Liver (tissue), 9 donors: ENCODE results near the gene RASSF3. TPM values are rescaled to one million over a fixed set of nuclear protein-coding genes. Genes with fewer than 3 reads are reported as not detected.

Experiments used
- DNase-seq: peaks from one replicate; pipeline ENCODE4 v3.0.0-alpha.2; 2017; ENCODE audit warnings: low spot score
- H3K27ac ChIP-seq, 2 donors: one replicate each; pipeline ENCODE4 v1.7.0; 2013; ENCODE audit warnings: inconsistent platforms in 2 of 2, low read length in 2 of 2, control low read depth in 1 of 2, low read depth in 1 of 2, mild to moderate bottlenecking in 1 of 2
- H3K27me3 ChIP-seq, 4 donors: one replicate each; pipeline versions ENCODE4 v1.6.1 to v1.7.0; 2013; ENCODE audit warnings: low read length in 3 of 4, inconsistent platforms in 1 of 4, mild to moderate bottlenecking in 1 of 4, moderate library complexity in 1 of 4; ENCODE audit not compliant: control insufficient read depth in 4 of 4, insufficient read depth in 4 of 4
- H3K36me3 ChIP-seq, 4 donors: one replicate each; pipeline versions ENCODE4 v1.6.1 to v1.7.0; 2013; ENCODE audit warnings: low read length in 3 of 4, mild to moderate bottlenecking in 3 of 4, low read depth in 1 of 4, moderate library complexity in 1 of 4; ENCODE audit not compliant: control insufficient read depth in 4 of 4, insufficient read depth in 3 of 4
- H3K4me1 ChIP-seq, 4 donors: one replicate each; pipeline versions ENCODE4 v1.6.1 to v1.7.0; 2013; ENCODE audit warnings: low read length in 3 of 4, mild to moderate bottlenecking in 3 of 4, moderate library complexity in 1 of 4; ENCODE audit not compliant: control insufficient read depth in 4 of 4, insufficient read depth in 4 of 4
- H3K4me3 ChIP-seq, 3 donors: one replicate each; pipeline versions ENCODE4 v1.6.1 to v1.7.0; 2013; ENCODE audit warnings: low read length in 3 of 3, control low read depth in 1 of 3, low read depth in 1 of 3, mild to moderate bottlenecking in 1 of 3
- H3K9ac ChIP-seq, 2 donors: one replicate each; pipeline ENCODE4 v1.7.0; 2013; ENCODE audit warnings: low read length in 2 of 2, mild to moderate bottlenecking in 2 of 2, moderate library complexity in 2 of 2, control low read depth in 1 of 2, low read depth in 1 of 2
- H3K9me3 ChIP-seq, 4 donors: one replicate each; pipeline versions ENCODE4 v1.6.1 to v1.7.0; 2013; ENCODE audit warnings: low read length in 3 of 4; ENCODE audit not compliant: control insufficient read depth in 4 of 4
- ATF3 ChIP-seq: IDR thresholded peaks from 2 replicates; pipeline ENCODE4 v1.6.1; 2016; ENCODE audit warnings: antibody characterized with exemption
- CTCF ChIP-seq: fragments of 150-350 bp; IDR thresholded peaks from 2 replicates; pipeline ENCODE4 v1.5.1; 2017; ENCODE audit warnings: improper control_type of control experiment, low read depth, low read length; ENCODE audit not compliant: missing input control
- EGR1 ChIP-seq, 2 donors: IDR thresholded peaks; 2 replicates each; pipeline ENCODE4 v1.6.1; 2016 to 2018; ENCODE audit warnings: antibody characterized with exemption in 2 of 2, low read depth in 2 of 2
- FOXA1 ChIP-seq: IDR thresholded peaks from 2 replicates; pipeline ENCODE4 v1.6.1; 2016; ENCODE audit warnings: antibody characterized with exemption
- FOXA2 ChIP-seq: IDR thresholded peaks from 2 replicates; pipeline ENCODE4 v1.6.1; 2016; ENCODE audit warnings: antibody characterized with exemption
- GABPA ChIP-seq, 2 donors: IDR thresholded peaks in 1 of 2; conservative IDR thresholded peaks in 1 of 2; 2 replicates each; pipeline ENCODE4 v1.6.1; 2016; ENCODE audit warnings: antibody characterized with exemption in 2 of 2, mild to moderate bottlenecking in 1 of 2, moderate library complexity in 1 of 2
- HNF4G ChIP-seq: IDR thresholded peaks from 2 replicates; pipeline ENCODE4 v1.6.1; 2016; ENCODE audit warnings: antibody characterized with exemption
- JUND ChIP-seq, 2 donors: IDR thresholded peaks; 2 replicates each; pipeline ENCODE4 v1.6.1; 2016; ENCODE audit warnings: antibody characterized with exemption in 2 of 2
- NR2F2 ChIP-seq: IDR thresholded peaks from 2 replicates; pipeline ENCODE4 v1.6.1; 2016; ENCODE audit warnings: antibody characterized with exemption
- RAD21 ChIP-seq, 2 donors: IDR thresholded peaks; 2 replicates each; pipeline ENCODE4 v1.6.1; 2016; ENCODE audit warnings: antibody characterized with exemption in 2 of 2, mild to moderate bottlenecking in 2 of 2
- RXRA ChIP-seq, 2 donors: IDR thresholded peaks; 2 replicates each; pipeline ENCODE4 v1.6.1; 2017 to 2018; ENCODE audit warnings: antibody characterized with exemption in 2 of 2, mild to moderate bottlenecking in 1 of 2
- SP1 ChIP-seq: IDR thresholded peaks from 2 replicates; pipeline ENCODE4 v1.6.1; 2018; ENCODE audit warnings: antibody characterized with exemption, mild to moderate bottlenecking
- TAF1 ChIP-seq: conservative IDR thresholded peaks from 2 replicates; pipeline ENCODE4 v1.6.1; 2016; ENCODE audit warnings: antibody characterized with exemption, mild to moderate bottlenecking
- WGBS: extraction: QIAGEN DNeasy Blood & Tissue Kit; methylation state at CpG from one replicate; pipeline ENCODE4 v1.1.7; 2013; 5-methylcytosine and 5-hydroxymethylcytosine counted together
- polyA plus RNA-seq, 2 donors: library from polyadenylated mRNA; stranded (reverse) in 1 of 2; unstranded in 1 of 2; fragments of 200-250 nt in 1 of 2; fragments of >200 nt in 1 of 2; fragmentation: Nextera tagmentation in 1 of 2; extraction: Ambion mirVana in 1 of 2; gene quantifications; one replicate each; pipeline versions ENCODE4 v1.2.1 to v1.2.3, GENCODE V29; 2013 to 2015
- total RNA-seq, 2 donors: library from RNA; depleted of rRNA; stranded (reverse); fragments of >200 nt; gene quantifications; one replicate each; pipeline ENCODE4 v1.2.3, GENCODE V29; 2014
- TF ChIP-seq, protein P1 (sequence below): IDR thresholded peaks from 2 replicates; pipeline ENCODE4 v1.6.1; 2016; ENCODE audit warnings: antibody characterized with exemption
- TF ChIP-seq, protein P2 (sequence below): IDR thresholded peaks from 2 replicates; pipeline ENCODE4 v1.6.1; 2016; ENCODE audit warnings: antibody characterized with exemption
- TF ChIP-seq, protein P3 (sequence below): IDR thresholded peaks from 2 replicates; pipeline ENCODE4 v1.6.1; 2016; ENCODE audit warnings: antibody characterized with exemption, mild to moderate bottlenecking
- donor health status: healthy.
- donor health status: healthy.
- donor health status: healthy.
- donor health status: healthy.
- donor health status: healthy.

RASSF3 gene
- total and polyA plus RNA-seq, 4 donors = 2.2 to 9.1 (median 5.6) TPM

- Histone ChIP-seq H3K9me3 (no peaks in the 10 kb centered on the region), H3K9ac (no peak overlapping the region), H3K4me1 (no peaks in the 10 kb centered on the region), H3K36me3 (peaks cover 0 to 2% (median 2%) of the 10 kb centered on the region in 4 donors), H3K27ac (no peak overlapping the region), H3K4me3 (no peak overlapping the region), H3K27me3 (no peaks in the 10 kb centered on the region)
- no peak for DNase-seq
- no peak for TF ChIP-seq SP1
- TF ChIP-seq, protein P1, sequence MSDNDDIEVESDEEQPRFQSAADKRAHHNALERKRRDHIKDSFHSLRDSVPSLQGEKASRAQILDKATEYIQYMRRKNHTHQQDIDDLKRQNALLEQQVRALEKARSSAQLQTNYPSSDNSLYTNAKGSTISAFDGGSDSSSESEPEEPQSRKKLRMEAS = no peak
- TF ChIP-seq HNF4G = no peak
- TF ChIP-seq CTCF = no peak
- no peak for TF ChIP-seq FOXA1
- TF ChIP-seq TAF1 = no peak
- no peak for TF ChIP-seq RXRA (IDR thresholded peaks at IDR 0.05)
- TF ChIP-seq, protein P2, sequence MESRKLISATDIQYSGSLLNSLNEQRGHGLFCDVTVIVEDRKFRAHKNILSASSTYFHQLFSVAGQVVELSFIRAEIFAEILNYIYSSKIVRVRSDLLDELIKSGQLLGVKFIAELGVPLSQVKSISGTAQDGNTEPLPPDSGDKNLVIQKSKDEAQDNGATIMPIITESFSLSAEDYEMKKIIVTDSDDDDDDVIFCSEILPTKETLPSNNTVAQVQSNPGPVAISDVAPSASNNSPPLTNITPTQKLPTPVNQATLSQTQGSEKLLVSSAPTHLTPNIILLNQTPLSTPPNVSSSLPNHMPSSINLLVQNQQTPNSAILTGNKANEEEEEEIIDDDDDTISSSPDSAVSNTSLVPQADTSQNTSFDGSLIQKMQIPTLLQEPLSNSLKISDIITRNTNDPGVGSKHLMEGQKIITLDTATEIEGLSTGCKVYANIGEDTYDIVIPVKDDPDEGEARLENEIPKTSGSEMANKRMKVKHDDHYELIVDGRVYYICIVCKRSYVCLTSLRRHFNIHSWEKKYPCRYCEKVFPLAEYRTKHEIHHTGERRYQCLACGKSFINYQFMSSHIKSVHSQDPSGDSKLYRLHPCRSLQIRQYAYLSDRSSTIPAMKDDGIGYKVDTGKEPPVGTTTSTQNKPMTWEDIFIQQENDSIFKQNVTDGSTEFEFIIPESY = no peak
- TF ChIP-seq RAD21 (IDR thresholded peaks at IDR 0.05) = no peak
- TF ChIP-seq NR2F2 = no peak
- no peak for TF ChIP-seq ATF3
- no peak for TF ChIP-seq EGR1 (IDR thresholded peaks at IDR 0.05; ENCODE audit: low read depth in 2 of 2)
- TF ChIP-seq GABPA (IDR thresholded peaks at IDR 0.05 in 1 of 2, conservative IDR thresholded peaks at IDR 0.05 in 1 of 2) = no peak
- WGBS = over 99% methylated on average over 2 of the region's 2 CpGs
Measured at GRCh38 chr12:64709429-64709828, 99.1 kb downstream of the RASSF3 start.

DNA sequence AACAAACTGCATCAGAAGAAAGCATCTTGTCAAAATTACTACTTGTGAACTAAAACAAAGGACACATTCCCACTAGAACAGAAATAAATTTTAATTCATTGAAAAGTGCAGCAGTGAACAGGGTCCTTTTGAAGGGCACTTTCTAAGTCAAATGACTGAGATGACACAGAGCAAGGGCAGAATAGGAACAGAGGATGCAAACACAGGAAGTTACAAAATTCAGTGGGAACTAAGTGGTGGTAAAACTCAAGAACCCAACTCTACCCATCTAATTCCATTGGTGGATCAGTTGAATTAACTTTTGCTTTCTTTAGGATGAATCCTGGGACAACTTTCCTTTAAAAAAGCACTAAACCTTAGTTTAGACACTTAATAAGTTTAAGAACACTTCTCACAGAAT is 103.1 kb downstream of the RASSF3 start:
- no peak overlapping the region for H3K27ac ChIP-seq
- H3K27me3 ChIP-seq = no peaks in the 10 kb centered on the region
- TF ChIP-seq NR2F2 (no peak), FOXA2 (no peak), TAF1 (no peak), ATF3 (no peak), RAD21 (IDR thresholded peaks at IDR 0.05) (no peak), HNF4G (no peak), JUND (IDR thresholded peaks at IDR 0.05) (no peak), GABPA (IDR thresholded peaks at IDR 0.05 in 1 of 2, conservative IDR thresholded peaks at IDR 0.05 in 1 of 2) (no peak), SP1 (no peak), RXRA (IDR thresholded peaks at IDR 0.05) (no peak), FOXA1 (no peak)
- TF ChIP-seq, protein P3, sequence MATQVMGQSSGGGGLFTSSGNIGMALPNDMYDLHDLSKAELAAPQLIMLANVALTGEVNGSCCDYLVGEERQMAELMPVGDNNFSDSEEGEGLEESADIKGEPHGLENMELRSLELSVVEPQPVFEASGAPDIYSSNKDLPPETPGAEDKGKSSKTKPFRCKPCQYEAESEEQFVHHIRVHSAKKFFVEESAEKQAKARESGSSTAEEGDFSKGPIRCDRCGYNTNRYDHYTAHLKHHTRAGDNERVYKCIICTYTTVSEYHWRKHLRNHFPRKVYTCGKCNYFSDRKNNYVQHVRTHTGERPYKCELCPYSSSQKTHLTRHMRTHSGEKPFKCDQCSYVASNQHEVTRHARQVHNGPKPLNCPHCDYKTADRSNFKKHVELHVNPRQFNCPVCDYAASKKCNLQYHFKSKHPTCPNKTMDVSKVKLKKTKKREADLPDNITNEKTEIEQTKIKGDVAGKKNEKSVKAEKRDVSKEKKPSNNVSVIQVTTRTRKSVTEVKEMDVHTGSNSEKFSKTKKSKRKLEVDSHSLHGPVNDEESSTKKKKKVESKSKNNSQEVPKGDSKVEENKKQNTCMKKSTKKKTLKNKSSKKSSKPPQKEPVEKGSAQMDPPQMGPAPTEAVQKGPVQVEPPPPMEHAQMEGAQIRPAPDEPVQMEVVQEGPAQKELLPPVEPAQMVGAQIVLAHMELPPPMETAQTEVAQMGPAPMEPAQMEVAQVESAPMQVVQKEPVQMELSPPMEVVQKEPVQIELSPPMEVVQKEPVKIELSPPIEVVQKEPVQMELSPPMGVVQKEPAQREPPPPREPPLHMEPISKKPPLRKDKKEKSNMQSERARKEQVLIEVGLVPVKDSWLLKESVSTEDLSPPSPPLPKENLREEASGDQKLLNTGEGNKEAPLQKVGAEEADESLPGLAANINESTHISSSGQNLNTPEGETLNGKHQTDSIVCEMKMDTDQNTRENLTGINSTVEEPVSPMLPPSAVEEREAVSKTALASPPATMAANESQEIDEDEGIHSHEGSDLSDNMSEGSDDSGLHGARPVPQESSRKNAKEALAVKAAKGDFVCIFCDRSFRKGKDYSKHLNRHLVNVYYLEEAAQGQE = no peak
- TF ChIP-seq, protein P2 = no peak
- no peak for DNase-seq
- no peak overlapping the region for H3K9ac ChIP-seq
- peaks cover 5 to 24% (median 18%) of the 10 kb centered on the region in 4 donors for H3K36me3 ChIP-seq
- no peaks in the 10 kb centered on the region for H3K4me1 ChIP-seq
- H3K9me3 ChIP-seq = no peaks in the 10 kb centered on the region
- H3K4me3 ChIP-seq = no peak overlapping the region
